ACHN (cell line): Measurements from ENCODE around the gene CPNE6.

Experiments used
- DNase-seq: peaks from one replicate; pipeline ENCODE4 v3.0.0-alpha.2; 2015
- in situ Hi-C: cut with HindIII; loops from 2 replicates; pipeline ENCODE4 v1.10.0; 2017; ENCODE audit warnings: low sequenced_read_pairs, low pct_ligation_motif_present, low pct_unique_long_range_greater_than_20kb

CPNE6 gene

DNA sequence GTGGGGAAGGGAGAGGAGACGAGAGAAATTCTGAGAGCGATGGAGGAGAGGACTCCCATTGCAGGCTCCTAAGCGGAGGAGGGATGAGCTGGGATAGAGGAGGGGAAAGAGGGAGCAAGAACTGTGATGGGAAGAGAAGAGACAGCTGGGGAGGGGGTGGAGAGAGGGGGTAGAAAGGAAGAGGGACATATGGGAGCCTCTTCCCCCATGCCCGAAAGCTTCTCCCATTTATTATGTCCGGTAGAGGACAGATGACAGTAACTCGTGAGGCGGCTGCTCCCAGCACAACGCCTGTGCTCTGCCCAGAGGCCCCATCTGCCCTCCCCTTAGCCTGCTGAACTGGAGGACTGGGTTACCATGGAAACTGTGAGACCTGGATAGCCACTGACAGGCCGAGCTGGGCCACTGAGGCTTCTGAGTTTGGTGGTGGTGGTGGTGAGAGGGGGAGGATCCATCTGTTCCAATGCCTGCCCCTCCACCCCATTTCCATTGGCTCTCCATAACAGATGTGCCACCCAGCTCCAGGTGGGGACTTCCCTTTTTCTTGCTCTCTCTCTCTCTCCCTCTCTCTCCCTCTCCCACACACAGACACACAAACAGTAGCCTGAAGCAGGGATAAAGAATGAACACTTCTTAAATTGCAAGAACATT lies 8.3 kb downstream of the CPNE6 start:
- in situ Hi-C loops, result no loop called here
- DNase-seq, result no peak

DNA sequence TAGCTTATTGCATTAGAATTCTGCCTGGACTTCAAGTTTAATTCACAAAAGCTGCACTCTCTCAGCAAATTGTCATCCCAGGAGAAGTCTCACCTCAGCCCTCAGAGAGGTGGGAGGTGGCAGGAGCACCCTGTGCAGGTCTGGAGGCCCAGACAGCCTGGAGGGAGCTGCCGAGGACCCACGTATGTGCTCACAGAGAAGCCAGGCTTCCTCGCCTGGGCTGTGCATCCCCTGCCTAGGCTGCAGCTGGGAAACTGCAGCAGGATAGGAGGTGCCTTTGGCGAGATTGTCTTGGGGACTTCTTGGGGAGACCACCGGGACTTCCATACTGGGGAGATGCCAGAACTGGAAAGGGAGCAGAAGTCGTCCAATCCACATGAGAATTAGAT lies 8.8 kb downstream of the CPNE6 start:
- in situ Hi-C loops, result no loop called here
- no peak for DNase-seq

DNA sequence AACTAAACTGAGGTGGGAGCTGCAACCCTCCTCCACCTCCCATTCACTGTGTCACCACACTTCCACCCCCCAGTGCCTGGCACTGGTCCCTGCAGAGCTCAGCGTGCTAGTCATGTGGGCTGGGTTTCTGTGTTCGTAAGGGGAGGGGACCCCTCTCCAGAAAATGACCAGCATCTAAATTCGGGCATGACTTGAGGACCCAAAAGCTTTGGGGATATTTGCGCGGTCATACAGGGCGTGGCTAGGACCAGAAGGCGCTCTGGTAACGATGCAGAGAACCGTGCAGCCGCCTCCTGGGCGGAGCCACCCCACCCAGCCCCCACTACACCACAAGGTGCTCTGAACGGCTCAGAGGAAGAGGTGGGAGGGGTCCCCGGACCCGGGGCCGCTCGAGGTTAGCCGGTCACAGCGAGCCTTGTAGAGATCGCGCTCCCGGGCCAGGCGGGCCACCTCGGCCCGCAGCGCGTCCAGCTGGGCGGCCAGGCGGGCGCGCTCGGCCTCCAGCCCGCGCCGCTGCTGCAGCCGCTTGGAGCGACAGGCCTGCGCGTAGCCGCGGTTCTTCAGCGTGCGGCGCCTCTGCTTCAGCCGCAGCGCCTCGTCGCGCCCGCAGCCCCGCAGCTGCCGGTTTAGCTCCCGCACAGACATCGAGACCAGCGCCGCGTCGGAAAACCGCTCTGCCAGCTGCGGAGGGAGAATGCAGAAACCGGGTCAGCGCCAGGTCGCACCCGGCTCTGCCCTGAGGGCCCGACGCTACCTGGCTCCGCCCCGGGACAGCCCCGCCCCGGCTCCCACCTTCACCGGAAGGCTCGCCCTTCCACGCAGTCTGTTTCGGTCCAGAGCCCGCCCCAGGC lies 9.8 kb downstream of the CPNE6 start:
- in situ Hi-C loops, result no loop called here
- DNase-seq, result peak; percentile 11

DNA sequence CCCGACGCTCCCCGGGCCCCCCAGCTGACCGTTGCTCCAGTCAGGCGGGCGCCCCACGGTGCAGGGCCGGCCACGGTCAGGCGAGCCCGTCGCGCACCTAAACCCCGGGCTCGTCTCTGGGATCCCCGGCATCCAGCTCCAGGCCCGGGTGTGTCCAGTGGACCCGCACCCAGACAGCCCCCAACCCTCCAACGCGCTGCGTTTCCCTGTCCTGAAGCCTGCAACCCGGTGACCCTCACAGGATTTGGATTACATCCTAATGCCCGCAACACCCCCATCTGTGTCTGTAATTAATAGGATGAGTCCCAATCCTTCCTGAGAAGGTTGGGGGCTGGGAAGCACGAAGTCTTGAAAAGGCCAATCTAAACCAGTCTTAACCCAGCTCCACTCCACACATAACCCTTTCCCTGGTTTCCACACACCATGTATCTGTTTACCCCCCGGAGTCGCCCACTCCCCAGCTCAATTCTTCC lies 10.4 kb downstream of the CPNE6 start:
- DNase-seq, result no peak
- in situ Hi-C loops, result no loop called here

DNA sequence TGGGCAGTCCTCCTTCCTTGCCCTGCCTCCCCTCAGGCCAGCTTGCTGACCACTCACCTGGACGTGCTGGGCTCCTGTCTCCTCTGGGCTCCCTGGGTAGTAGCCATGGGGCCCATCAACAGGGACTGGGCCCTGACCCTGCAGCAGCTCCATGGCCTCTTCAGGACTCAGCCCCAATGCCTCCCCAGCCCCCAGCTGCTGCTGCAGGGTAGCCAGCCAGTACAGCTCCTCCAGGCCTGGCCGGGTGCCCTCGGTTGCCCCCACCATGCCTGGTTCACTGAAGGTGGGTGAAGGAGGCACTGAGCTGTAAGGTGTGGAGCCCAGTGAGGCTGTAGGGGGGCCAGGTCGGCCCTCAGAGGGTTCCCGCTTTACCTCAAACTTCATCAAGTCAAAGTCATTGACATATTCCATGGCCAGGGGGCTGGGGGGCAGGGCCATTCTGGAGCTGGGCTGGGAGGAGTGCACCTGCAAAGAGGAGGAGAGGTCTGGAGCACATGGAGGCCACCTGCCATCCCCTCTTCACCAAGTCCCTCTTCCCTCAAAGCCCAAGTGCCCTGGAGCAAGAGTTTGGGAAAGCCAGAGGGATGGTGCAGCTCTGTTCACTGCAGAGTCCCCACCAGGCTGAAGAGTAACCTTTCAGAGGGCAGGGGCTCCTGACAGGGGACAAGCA lies 11.2 kb downstream of the CPNE6 start:
- in situ Hi-C loops, result no loop called here
- DNase-seq, result no peak

DNA sequence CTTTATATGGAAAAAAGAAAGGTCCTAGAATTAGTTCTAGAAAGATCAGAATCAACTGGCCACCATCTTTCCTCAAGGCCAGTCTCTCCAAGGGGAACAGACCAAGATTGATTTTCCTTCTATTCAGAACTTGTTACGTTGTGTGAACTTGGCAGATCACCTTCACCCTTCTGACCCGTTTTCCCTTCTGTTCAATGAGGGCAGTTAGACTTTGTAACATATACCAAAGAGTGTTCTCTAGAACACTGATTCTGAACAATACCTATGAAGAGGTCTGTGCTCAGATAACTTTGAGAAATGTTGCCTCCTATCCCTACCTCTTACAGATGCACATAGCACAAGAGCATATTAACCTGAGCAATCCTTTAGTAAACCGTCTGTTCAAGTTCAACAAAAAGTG lies 12.1 kb downstream of the CPNE6 start:
- in situ Hi-C loops, result no loop called here
- DNase-seq, result no peak

DNA sequence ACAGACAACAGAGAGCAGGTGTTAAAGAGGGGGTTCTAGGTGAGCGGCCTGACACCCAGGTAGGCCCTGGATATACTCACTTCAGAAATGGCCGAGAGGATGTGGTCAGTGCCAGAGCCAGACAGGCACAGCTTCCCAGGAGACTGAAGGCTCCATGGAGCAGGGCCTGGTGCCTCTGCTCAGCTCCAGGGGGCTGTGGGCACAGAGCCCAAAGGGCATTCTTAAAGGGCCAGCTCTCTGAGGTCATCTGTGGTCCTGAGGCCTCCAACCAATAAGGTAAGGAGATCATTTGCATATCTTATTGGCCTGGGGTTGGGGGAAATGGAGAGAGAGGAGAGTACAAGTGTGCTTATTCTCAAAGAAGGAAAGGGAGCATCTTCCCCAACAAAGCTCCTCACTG lies 13.1 kb downstream of the CPNE6 start:
- no peak for DNase-seq
- in situ Hi-C loops, result no loop called here

DNA sequence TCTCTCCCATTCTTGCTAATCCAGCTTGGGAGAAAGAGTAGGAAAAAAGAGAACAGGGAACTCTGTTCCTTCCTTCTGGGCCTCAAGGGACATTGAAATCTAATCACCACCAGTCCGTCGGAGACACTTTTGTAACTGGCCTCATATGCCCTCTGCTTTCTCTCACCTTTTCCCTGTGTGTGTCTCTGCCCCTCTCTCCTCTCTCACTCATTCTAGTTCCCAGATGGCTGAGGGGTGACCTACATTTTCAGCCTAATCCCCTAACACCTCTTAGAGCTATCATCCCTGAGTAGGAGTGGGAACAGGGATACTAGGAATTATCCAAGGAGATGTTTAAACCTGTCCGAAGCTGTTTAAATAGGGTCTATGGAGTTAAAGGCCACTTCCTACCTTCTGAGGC lies 13.9 kb downstream of the CPNE6 start:
- in situ Hi-C loops, result no loop called here
- DNase-seq, result no peak

DNA sequence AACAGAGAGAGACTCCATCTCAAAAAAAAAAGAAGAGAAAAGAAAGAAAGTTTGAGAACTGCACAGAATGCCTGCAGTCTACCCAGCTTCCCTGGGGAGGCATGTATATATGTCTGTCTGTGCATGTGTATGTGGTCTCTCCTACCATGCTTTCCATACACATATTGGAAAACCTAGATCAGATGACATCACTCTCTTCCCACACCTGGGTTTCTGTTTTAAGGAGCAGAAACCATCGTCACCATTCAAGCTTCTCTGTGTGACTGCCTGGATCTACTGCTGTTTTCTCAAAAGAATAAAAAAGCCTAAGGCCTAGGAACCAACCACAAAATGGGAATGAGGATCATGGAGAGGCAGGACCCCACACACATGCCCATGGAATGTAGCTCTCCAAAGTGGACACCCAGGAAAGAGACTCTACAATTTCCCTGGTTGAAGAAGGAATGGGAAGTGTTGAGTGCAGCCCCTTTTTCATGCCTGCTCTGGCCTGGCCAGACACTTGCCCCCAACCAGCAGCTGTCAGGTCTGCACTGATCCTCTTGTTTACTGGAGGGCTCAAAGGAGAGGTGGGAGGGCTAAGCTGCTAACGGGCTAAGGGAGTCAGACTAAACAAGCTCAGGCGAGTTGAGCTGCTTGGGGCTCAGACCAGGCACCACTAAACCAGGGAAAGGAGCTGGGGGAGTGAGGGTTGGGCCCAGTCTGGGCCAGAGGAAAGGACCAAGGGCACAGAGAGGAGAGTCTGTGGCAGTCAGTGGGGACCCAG lies 15.0 kb downstream of the CPNE6 start:
- in situ Hi-C loops, result no loop called here
- no peak for DNase-seq

DNA sequence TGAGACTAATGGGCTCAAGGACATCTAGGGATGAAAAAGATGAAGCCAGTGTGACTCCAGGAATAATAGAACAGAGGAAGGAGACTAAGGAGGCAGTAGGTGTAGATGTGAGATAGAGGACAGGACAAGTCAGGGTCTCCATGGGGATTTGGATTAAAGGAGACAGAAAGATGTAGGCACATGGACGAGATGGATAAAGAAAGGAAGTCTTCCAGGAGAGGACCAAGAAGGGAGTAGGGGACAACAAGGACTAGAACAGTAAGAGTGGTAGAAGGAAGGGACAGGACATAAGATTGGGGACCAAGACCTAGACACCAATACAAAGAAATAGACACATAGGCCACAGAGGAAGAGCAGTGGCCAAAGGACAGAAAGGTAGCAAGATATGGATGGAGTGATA lies 15.6 kb downstream of the CPNE6 start:
- in situ Hi-C loops, result no loop called here
- no peak for DNase-seq

DNA sequence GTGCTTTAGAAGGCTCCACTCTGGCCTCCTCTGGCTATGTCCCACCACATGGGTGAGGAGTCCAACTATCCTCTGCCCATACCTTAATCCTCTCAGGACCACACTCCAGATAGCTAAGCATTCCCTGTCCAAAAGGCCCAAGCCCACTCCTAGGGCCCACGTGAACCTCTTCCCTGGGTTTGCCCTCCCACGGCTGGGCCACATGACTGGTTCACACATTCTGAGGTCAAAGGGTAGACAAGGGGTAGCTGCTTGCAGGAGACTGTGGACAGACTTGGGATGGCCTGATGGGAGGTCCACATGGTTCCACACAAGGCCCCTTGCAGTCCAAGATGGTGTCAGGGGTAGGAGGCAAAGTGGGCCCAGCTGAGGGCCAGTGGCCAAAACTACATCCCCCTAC lies 16.7 kb downstream of the CPNE6 start:
- in situ Hi-C loops, result no loop called here
- DNase-seq, result no peak

DNA sequence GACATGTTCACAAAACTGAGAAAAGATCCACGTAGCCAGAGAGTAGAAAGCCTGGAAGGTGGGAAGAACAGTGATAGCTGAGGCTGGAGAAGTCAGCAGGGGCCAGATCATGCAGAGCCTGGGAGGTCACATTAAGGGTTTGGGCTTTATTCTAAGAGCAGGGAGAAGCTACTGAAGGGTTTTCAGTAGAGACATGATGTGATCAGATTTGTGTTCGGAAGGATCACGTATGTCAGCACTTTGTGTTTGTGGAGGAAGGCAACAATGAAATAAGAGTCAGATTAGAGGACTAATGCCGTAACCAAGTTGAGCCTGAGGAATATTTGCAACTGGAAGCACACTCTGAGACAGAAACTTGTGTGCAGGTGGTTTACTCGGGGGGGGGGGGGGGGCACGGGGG lies 18.5 kb downstream of the CPNE6 start:
- in situ Hi-C loops, result no loop called here
- DNase-seq, result no peak

DNA sequence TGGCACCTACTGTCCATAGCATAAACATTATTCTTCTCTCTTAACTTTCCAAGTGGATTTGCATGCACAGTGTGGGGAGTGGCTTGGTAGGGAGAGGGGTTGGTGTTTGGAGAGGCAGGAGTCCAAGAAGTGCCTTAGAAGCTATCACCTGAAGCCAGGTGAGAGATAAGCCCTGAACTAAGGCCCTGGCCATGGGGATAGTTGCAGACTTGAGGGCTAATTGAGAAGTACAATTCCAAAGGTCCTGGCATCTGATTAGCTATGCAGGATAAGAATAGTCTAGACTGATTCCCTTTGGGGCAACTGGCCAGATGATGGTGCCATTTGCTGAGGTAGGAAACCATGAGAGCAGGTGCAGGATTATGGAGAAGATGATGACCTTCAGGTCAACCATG lies 20.7 kb downstream of the CPNE6 start:
- in situ Hi-C loops, result no loop called here
- no peak for DNase-seq

DNA sequence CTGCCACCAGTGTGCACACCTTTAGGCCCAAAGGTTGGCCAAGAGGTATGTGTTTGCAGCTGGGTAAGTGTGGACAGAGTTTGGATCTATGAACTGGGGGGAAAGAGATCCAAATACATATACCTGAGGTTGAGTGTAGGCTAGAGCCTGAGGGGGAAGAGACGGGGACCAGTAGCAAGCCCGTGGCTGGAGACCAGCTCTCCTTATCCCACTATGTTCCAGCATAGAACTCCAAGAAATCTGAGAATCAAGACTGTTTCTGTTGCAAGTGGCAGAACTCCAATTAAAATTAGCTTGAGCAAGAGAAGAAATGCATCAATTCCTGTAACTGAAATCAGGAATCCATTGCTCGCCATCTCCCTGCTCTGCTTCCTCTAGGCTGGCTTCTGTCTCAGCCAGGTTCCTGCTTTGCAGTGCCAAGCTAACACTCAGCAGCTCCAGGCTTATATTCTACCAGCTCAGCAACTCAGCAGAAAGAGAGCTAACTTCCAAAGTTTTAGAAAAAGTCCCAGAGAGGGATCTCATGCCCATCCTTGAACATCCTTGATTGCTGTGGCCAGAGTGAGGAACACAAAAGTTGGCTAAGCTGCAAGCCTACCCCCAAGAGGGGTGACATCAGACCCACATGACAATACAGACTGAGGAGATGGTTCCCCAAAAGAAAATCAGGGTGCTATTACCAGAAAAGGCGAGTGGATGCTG lies 21.3 kb downstream of the CPNE6 start:
- in situ Hi-C loops, result no loop called here
- DNase-seq, result no peak

DNA sequence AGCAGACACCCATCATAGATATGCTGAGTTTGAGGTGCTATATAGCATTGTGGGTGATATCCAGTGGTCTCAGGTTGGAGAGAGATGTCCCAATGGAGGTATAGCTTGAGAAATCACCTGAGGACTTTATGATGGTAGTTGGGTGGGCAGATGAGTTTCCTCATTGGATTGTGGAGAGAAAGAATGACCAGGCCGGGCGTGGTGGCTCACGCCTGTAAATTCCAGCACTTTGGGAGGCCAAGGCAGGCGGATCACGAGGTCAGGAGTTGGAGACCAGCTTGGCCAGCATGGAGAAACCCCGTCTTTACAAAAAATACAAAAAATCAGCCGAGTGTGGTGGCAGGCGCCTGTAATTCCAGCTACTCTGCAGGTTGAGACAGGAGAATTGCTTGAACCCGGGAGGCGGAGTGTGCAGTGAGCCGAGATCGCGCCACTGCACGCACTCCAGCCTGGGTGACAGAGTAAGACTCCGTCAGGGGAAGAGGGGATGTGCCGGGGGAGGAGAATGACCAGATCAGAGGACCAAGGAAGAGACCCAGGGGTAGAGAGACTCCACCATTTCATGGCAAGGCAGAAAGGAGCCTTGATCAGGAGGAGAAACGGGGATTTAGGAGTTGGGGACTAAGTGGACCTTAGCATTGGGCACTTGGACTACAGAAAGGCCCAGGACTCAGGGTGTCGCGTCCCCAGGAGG lies 22.0 kb downstream of the CPNE6 start:
- DNase-seq, result no peak
- in situ Hi-C loops, result no loop called here

DNA sequence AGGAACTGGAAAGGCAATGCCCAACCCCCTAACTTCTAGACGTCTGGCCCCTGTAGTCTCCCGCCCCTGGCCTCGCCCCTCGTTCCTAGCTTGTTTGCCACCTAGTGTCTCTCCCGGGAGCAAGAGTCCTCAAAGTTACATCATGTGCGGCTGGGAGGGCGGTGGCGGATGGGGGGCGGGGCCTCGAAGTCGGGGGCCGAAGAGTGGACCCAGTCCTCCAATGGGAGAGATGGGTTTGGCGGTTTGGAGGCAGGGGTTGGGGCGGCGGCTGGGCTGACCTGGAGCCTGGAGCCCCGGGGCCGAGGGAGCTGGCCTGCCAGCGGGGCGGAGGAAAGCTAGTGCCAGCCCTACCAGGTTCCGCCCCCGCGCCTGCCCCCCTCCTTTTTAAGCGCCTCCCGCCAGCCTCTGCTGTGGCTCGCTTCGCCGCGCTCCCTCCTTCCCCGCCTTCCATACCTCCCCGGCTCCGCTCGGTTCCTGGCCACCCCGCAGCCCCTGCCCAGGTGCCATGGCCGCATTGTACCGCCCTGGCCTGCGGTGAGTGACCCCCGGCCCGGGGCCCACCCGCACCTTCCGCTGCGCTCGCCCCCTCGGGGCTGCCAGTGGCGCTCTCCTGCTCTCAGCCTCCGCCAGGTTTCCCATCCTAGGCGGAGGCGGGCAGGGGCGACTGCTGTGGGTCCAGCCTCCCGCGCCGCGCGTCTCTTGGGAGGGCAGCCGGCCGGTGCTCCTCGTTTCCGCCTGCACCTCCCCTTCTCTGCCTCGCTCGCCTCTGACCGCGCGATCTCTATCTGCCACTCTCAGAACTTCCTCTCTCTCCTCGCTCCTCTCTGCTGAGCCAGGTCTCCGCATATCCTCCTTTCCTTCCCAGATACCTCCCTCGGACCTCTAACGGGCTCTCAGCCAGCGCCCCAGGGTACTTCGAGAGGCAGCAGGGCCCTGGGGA lies 22.8 kb downstream of the CPNE6 start, which contains the start of gene PCK2:
Gene PCK2 (plus strand): TSS at position 411 of the 940 bp plus-strand sequence. CDS start 95 bp downstream, at position 506.
- DNase-seq, result peak; percentile 88
- in situ Hi-C loops, result no loop called here

DNA sequence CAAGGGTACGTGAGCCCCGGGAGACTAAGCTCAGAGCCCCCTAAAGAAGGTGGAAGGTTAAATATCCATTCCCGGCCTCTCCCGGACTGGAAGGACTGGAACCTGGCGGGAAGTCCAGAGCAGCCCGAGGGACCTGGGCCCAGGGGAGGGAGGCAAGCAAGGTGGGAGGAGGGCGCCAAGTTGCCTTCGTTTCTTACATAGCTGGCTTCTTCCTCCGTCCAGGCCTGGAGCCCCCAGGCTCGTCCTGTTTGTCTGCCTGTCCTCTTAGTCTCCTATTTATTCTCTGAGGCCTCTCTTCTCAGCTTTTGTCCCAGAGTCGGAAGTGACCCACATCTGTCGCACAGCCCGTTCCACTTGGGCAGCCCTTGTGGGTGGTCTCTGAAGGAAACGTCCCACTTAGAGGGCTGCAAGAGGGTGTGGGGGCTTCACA lies 23.5 kb downstream of the CPNE6 start:
- DNase-seq, result no peak
- in situ Hi-C loops, result no loop called here
